Right atrium auricular region (tissue), 2 donors: Measurements from ENCODE around the gene ZCCHC17. TPM values are rescaled to one million over a fixed set of nuclear protein-coding genes. Genes with fewer than 3 reads are reported as not detected.
A peak's percentile ranks its signal among the peaks of the same experiment; 100 is the strongest.

Experiments
- DNase-seq: peaks from one replicate; pipeline ENCODE4 v3.0.0-alpha.2; 2019; ENCODE audit warnings: low spot score
- H3K27ac ChIP-seq, 2 donors: fragments of 200-600 bp; sonication (generic); 1 replicate in 1 of 2; 2 replicates in 1 of 2; pipeline ENCODE4 v1.5.1; 2016 to 2019
- H3K27me3 ChIP-seq, 2 donors: fragments of 200-600 bp; sonication (generic); one replicate each; pipeline versions ENCODE4 v1.5.1 to v1.6.0; 2017 to 2019
- H3K36me3 ChIP-seq: fragments of 200-600 bp; sonication (generic); one replicate; pipeline ENCODE4 v1.5.1; 2016
- H3K4me1 ChIP-seq, 2 donors: fragments of 200-600 bp; sonication (generic); one replicate each; pipeline versions ENCODE4 v1.5.1 to v1.6.0; 2017 to 2019
- H3K4me3 ChIP-seq, 2 donors: fragments of 200-600 bp; sonication (generic); 1 replicate in 1 of 2; 2 replicates in 1 of 2; pipeline ENCODE4 v1.5.1; 2017 to 2019; ENCODE audit warnings: mild to moderate bottlenecking in 1 of 2, moderate library complexity in 1 of 2
- H3K9me3 ChIP-seq, 2 donors: fragments of 200-600 bp; sonication (generic); one replicate each; pipeline ENCODE4 v1.5.1; 2019
- total RNA-seq, 2 donors: library from RNA; depleted of rRNA; stranded (reverse); fragments of >200 nt; gene quantifications; one replicate each; pipeline ENCODE4 v1.1.0, GENCODE V29; 2016
- TF ChIP-seq, protein P1 (sequence below), 2 donors: fragments of 200-600 bp; sonication (generic); IDR thresholded peaks; one replicate each; pipeline ENCODE4 v1.5.1; 2019; ENCODE audit warnings: antibody characterized with exemption in 2 of 2

The ZCCHC17 gene
- total RNA-seq, 2 donors from 2014 or later, result 12.7 to 13.3 TPM

DNA sequence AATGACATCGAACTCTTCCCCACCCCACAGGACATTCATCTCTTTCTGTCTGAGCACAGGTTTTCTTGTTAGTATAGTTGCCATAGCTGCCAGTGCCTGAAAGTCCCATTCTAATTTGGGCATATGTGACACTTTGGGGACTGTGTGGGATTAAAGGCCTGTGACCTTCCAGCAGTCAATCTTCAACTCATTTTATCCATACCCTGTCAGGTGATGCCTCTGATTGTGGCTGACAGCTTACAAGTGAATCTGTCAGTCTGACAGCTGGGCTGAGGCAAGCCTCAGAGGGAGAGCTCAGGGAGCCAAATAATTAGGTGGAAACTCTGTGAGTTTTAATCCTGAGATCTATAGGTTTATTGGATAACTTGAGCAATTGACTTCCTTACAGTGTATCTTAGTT, 29.6 kb downstream of the ZCCHC17 start:
- DNase-seq, result no peak
- Histone ChIP-seq H3K9me3 (no peaks in the 10 kb centered on the region), H3K36me3 (no peaks in the 10 kb centered on the region), H3K4me1 (no peaks in the 10 kb centered on the region), H3K4me3 (no peak overlapping the region), H3K27ac (no peak overlapping the region), H3K27me3 (no peaks in the 10 kb centered on the region)
- TF ChIP-seq, protein P1, sequence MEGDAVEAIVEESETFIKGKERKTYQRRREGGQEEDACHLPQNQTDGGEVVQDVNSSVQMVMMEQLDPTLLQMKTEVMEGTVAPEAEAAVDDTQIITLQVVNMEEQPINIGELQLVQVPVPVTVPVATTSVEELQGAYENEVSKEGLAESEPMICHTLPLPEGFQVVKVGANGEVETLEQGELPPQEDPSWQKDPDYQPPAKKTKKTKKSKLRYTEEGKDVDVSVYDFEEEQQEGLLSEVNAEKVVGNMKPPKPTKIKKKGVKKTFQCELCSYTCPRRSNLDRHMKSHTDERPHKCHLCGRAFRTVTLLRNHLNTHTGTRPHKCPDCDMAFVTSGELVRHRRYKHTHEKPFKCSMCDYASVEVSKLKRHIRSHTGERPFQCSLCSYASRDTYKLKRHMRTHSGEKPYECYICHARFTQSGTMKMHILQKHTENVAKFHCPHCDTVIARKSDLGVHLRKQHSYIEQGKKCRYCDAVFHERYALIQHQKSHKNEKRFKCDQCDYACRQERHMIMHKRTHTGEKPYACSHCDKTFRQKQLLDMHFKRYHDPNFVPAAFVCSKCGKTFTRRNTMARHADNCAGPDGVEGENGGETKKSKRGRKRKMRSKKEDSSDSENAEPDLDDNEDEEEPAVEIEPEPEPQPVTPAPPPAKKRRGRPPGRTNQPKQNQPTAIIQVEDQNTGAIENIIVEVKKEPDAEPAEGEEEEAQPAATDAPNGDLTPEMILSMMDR (IDR thresholded peaks at IDR 0.05), result no peak

DNA sequence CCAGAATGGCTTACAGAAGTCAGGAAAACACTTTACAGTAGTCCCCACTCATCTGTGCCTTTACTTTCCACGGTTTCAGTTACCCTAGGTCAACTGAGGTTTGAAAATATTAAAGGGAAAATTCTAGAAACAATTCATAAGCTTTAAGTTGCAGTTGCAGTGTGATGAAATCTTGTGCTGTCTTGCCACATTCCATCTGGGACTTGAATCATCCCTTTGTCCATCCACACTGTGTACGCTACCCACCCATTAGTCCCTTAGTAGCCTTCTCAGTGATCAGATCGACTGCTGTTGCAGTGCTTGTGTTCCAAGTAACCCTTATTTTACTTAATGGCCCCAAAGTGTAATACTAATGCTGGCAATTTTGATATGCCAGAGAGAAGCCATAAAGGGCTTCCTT, 30.5 kb downstream of the ZCCHC17 start:
- Histone ChIP-seq H3K9me3 (no peaks in the 10 kb centered on the region), H3K4me3 (no peak overlapping the region), H3K4me1 (no peaks in the 10 kb centered on the region), H3K27me3 (no peaks in the 10 kb centered on the region), H3K27ac (no peak overlapping the region), H3K36me3 (no peaks in the 10 kb centered on the region)
- TF ChIP-seq, protein P1 (IDR thresholded peaks at IDR 0.05), result no peak
- no peak for DNase-seq

DNA sequence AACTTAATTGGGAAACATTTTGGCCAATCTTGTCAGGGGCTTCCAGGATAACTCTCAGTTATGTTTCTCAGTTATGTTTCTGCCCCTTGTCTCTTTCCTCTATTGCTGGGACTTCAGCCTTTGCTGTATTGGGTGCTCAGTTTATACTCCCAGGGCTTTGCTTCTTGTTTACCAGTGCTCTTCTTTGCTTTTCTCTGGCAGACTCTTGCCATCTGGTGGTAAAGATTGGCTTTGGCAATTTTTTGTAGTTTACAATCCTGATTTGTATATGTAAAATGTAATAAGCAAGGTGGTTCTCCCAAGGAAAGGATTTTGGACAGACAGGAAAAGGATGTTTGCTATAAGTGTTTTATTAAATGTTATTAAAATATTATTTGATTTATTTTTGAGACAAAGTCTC, 38.2 kb downstream of the ZCCHC17 start:
- DNase-seq, result no peak
- no peaks in the 10 kb centered on the region for H3K27me3 ChIP-seq
- H3K4me1 ChIP-seq, result no peaks in the 10 kb centered on the region
- TF ChIP-seq, protein P1 (IDR thresholded peaks at IDR 0.05), result peak in 1 of 2 donors; percentile 62
- H3K27ac ChIP-seq, result no peak overlapping the region
- H3K9me3 ChIP-seq, result no peaks in the 10 kb centered on the region
- peaks cover 7% of the 10 kb centered on the region for H3K36me3 ChIP-seq
- H3K4me3 ChIP-seq, result no peak overlapping the region

GRCh38 chr1:31336687-31337467, 40.0 kb downstream of the ZCCHC17 start:
- H3K9me3 ChIP-seq, result no peaks in the 10 kb centered on the region
- H3K27ac ChIP-seq, result no peak overlapping the region
- no peak overlapping the region for H3K4me3 ChIP-seq
- TF ChIP-seq, protein P1 (IDR thresholded peaks at IDR 0.05), result no peak
- no peaks in the 10 kb centered on the region for H3K27me3 ChIP-seq
- no peaks in the 10 kb centered on the region for H3K4me1 ChIP-seq
- H3K36me3 ChIP-seq, result peaks cover 15% of the 10 kb centered on the region
- no peak for DNase-seq

- Histone ChIP-seq H3K36me3 (peaks cover 43% of the 10 kb centered on the region), H3K9me3 (no peaks in the 10 kb centered on the region), H3K4me3 (no peak overlapping the region), H3K27me3 (no peaks in the 10 kb centered on the region), H3K4me1 (no peaks in the 10 kb centered on the region), H3K27ac (no peak overlapping the region)
- DNase-seq, result no peak
- TF ChIP-seq, protein P1 (IDR thresholded peaks at IDR 0.05), result no peak
Measured at GRCh38 chr1:31344503-31344902, 47.7 kb downstream of the ZCCHC17 start.

DNA sequence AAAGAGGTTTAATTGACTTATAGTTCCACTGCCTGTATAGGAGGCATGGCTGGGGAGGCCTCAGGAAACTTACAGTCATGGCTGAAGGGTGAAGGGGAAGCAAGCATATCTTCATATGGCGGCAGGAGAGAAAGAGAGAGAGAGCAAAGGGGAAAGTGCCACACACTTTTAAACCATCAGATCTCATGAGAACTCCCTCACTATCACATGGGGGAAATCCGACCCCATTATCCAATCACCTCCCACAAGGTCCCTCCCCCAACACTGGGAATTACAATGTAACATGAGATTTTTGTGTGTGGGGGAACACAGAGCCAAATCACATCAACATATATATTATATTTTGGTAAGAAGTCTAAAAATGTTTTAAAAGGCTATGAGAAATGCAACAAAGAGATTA, 48.8 kb downstream of the ZCCHC17 start:
- TF ChIP-seq, protein P1 (IDR thresholded peaks at IDR 0.05), result no peak
- Histone ChIP-seq H3K36me3 (peaks cover 42% of the 10 kb centered on the region), H3K27me3 (no peaks in the 10 kb centered on the region), H3K9me3 (no peaks in the 10 kb centered on the region), H3K4me3 (no peak overlapping the region), H3K4me1 (no peaks in the 10 kb centered on the region), H3K27ac (no peak overlapping the region)
- no peak for DNase-seq
